KOPT-K1 (cell line): ENCODE data around the gene ALCAM.

Source experiments
- H3K27ac ChIP-seq: fragments of 200-600 bp; sonication (generic); 2 replicates; pipeline ENCODE4 v1.5.1; 2016; ENCODE audit warnings: antibody characterized with exemption, mild to moderate bottlenecking, low read depth, low read length; ENCODE audit not compliant: poor library complexity, severe bottlenecking
- H3K36me3 ChIP-seq: fragments of 200-600 bp; sonication (generic); 2 replicates; pipeline ENCODE4 v1.5.1; 2017; ENCODE audit warnings: antibody characterized with exemption, mild to moderate bottlenecking, low read length, moderate library complexity; ENCODE audit not compliant: insufficient read depth
- H3K9me3 ChIP-seq: fragments of 200-600 bp; sonication (generic); 2 replicates; pipeline ENCODE4 v1.5.1; 2017; ENCODE audit warnings: antibody characterized with exemption, low read length, mild to moderate bottlenecking; ENCODE audit not compliant: insufficient read depth, poor library complexity, severe bottlenecking

ALCAM gene

DNA sequence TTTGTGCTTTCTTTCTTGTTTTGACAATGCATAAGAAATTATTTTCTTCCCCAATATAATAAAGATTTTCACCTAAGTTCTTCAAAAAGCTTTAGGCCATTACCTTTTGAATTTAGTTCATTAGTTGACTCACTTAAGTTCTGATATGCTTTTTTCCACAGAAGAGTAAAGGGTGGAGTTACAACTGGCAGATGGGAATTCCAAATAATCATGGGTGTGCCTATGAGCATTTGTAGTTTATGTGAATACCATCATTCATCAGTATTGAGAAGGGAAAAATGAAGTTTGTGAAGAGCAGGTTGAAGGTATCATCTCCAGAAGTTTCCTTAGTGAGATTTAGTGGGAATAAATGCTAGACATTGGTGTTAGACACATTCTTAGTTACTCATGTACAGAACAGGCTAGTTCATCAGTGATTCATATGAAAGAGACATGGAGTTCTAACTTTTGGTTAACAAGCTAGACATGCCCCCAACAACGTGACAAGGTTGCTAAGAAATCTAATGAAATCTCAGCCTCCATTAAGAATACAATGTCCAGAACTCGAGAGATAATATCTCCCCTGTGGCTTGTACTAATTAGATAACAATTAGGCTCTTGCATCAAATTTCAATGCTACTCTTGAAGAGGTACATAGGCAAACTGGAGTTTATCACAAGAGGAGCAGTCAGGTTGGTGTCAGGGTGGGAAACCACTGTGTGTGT is 16.9 kb upstream of the ALCAM start:
- Histone ChIP-seq H3K27ac (no peak overlapping the region), H3K9me3 (no peaks in the 10 kb centered on the region), H3K36me3 (no peaks in the 10 kb centered on the region)

- Histone ChIP-seq H3K36me3 (no peaks in the 10 kb centered on the region), H3K9me3 (no peaks in the 10 kb centered on the region), H3K27ac (no peak overlapping the region)
These were observed 14.9 kb upstream of the ALCAM start for GRCh38 chr3:105351821-105352220.

DNA sequence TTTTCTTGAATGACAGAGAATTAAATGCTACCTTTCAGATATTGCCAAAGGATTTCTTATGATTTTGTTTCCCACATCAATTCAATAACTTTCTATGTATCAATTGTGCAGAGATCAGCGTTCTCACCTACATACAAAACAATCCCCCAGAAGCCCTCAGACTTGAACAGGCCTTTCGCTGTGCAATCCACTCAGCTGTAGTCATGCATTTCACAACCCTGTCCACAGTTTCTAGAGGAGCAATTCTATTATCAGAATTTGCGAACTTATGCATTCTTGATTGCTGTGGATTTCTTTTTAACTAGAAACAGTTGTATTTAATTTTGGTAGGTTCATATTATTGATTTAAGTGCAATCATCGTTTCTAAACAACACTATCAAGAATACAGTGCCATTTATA is 13.7 kb upstream of the ALCAM start:
- no peaks in the 10 kb centered on the region for H3K36me3 ChIP-seq
- no peak overlapping the region for H3K27ac ChIP-seq
- H3K9me3 ChIP-seq = no peaks in the 10 kb centered on the region

DNA sequence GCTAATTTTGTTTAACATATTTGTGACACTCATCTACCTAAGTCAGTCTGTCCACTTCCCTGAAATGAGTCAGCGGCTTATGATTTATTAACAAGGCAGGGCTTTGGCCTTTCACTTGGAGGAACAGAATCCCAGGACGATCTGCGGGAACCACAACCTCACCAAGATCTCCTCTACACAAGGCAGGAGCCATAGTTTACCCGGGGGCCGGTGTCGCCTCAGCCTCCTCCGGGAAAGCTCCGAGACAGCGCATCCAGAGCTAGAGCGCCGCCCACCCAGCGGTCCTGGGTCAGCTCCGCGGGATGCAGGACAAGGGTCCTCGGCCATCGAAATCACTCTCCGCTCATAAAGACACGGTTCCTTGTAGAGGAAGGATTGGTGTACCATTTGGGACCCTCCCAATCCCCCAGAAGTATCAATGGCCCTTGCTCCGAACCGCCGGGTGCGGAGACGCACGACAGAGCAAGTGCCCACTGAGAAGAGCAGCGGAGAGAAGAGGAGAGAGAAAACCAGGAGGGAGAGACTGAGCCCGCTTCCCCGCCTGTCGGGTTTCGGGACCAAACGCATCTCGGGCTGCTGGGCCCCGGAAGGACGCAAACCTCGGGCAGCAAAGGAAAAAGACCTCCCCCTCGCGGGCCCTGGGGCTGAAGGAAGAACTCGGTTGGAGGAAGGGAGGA is 13.1 kb upstream of the ALCAM start:
- H3K27ac ChIP-seq = no peak overlapping the region
- no peaks in the 10 kb centered on the region for H3K9me3 ChIP-seq
- no peaks in the 10 kb centered on the region for H3K36me3 ChIP-seq

DNA sequence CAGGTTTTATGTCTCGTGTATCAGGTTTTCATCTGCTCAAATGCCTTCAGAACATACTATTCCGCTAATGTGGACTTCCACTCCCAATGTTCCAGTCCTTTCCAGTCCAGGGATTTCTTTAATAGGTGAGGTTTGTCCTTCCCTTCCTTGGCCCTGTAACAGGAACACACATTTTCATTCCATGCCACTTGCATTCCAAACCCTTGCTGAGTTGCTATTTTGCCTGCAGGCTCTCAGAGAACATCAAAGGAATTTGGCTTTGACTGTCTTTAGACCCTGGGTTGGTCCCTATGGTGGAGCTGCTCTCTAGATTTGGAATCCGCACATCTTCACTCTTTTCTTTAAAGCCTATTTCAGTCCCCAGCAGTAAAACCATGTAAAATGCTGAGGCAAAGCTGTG is 12.3 kb upstream of the ALCAM start:
- Histone ChIP-seq H3K36me3 (no peaks in the 10 kb centered on the region), H3K9me3 (no peaks in the 10 kb centered on the region), H3K27ac (no peak overlapping the region)

GRCh38 chr3:105355408-105356061 is 11.2 kb upstream of the ALCAM start:
- H3K27ac ChIP-seq = no peak overlapping the region
- no peaks in the 10 kb centered on the region for H3K9me3 ChIP-seq
- H3K36me3 ChIP-seq = no peaks in the 10 kb centered on the region

DNA sequence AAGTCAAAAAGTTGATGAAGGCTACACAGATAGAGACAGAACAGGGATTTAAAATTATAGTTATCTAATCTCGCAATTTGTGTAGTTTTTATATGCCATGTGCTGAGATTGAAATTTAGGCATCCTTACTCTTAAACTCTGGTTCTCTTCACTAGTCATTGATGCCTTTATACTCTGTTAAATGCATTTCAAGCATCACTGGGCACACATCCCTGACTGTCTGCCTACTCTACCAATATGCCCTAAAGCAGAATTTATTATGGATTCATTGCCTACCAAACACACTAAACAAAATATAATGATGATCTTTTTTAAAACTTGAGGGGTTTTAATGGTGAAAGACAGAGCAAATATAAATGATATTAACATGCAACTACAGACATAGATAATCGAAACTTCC is 10.3 kb upstream of the ALCAM start:
- no peaks in the 10 kb centered on the region for H3K36me3 ChIP-seq
- H3K27ac ChIP-seq = no peak overlapping the region

DNA sequence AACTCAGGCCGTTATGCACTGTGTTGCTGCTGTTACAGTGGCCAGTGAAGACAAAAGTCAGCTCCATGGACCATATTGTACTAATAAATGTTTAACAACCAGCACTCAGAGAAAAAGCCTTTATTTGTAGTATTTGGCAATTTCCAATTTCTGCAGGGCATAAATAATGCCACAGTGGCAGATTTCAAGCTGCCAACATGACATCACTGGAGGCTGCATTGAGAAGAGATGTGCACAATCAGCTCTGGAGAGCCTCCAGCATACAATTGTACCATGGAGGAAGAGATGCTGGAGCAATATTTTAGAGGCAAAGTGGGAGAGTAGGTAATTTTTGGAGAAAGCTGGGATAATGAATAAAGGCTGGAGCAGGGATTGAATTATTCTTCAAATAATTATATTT is 9.7 kb upstream of the ALCAM start:
- Histone ChIP-seq H3K27ac (no peak overlapping the region), H3K36me3 (no peaks in the 10 kb centered on the region), H3K9me3 (no peaks in the 10 kb centered on the region)

More for the DNA sequence above, 10.3 kb upstream of the ALCAM start:
- no peaks in the 10 kb centered on the region for H3K9me3 ChIP-seq

DNA sequence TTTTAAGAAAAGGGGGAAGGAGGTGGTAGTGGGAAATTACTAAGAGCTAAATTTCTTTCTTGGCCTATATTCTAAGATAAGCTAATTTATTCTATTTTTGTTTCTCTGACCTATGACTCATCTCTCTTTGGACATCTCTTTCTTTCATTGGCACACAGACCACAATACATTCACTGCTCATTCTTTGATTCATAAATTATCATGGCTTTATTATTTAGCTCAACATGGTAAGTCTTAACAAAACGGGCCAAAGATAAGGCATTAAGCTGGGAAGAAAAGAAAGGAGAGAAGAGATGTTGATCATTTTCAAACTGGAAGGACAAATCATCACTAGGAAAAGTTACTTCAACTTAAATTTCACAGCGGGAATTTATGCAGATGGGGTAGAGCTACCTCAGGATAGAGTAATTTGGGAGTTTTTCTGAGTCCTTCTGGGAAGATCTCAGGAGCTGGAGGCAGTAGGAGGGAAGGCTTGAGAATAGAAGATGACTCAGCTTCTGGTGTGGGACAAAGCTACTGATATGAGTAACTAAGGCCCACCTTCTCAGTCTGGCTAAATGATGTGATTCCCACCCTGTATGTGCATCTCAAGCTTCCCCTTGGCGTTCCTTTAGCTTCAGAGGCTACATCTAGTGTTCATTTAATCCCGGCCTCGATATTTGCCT is 7.5 kb upstream of the ALCAM start:
- Histone ChIP-seq H3K36me3 (no peaks in the 10 kb centered on the region), H3K9me3 (no peaks in the 10 kb centered on the region), H3K27ac (no peak overlapping the region)

DNA sequence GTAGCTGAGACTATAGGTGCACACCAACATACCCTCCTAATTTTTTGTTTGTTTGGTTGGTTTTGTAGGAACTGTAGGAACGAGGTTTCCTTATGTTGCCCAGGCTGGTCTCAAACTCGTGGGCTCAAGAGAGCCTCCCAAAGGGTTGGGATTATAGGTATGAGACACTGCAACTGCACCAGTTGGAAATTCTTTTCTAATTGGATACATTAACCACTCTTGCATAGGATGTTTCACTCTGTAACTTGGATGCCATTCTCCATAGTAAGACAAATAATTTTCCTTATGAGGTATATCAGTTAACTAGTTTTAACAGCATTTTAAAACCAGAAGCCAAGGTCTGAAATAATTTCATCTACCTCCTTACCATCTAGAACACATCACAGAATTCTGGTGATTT is 6.7 kb upstream of the ALCAM start:
- no peaks in the 10 kb centered on the region for H3K36me3 ChIP-seq
- no peak overlapping the region for H3K27ac ChIP-seq
- no peaks in the 10 kb centered on the region for H3K9me3 ChIP-seq

GRCh38 chr3:105362021-105362665 is 4.6 kb upstream of the ALCAM start:
- Histone ChIP-seq H3K36me3 (no peaks in the 10 kb centered on the region), H3K9me3 (no peaks in the 10 kb centered on the region), H3K27ac (no peak overlapping the region)

- no peak overlapping the region for H3K27ac ChIP-seq
- H3K36me3 ChIP-seq = no peaks in the 10 kb centered on the region
- no peaks in the 10 kb centered on the region for H3K9me3 ChIP-seq
These were observed 2.6 kb upstream of the ALCAM start for GRCh38 chr3:105364128-105364527.

- Histone ChIP-seq H3K9me3 (no peaks in the 10 kb centered on the region), H3K27ac (no peak overlapping the region)
These were observed 1.7 kb upstream of the ALCAM start for GRCh38 chr3:105365081-105365390.

GRCh38 chr3:105365391-105366325 is 1.1 kb upstream of the ALCAM start:
- H3K36me3 ChIP-seq = no peaks in the 10 kb centered on the region
- H3K9me3 ChIP-seq = no peaks in the 10 kb centered on the region
- H3K27ac ChIP-seq = no peak overlapping the region

More at GRCh38 chr3:105365081-105365390, 1.7 kb upstream of the ALCAM start:
- H3K36me3 ChIP-seq = no peaks in the 10 kb centered on the region
